OCI-M2 (cell line): ENCODE measurements around the gene TMA7B.
"Not testable (repeated sequence)": the region's sequence is repeated elsewhere in the genome, so short reads cannot be mapped to it uniquely, and the experiment has no call there.

Experiments used
- DNase-seq: peaks from one replicate; lab custom pipeline; 2025; ENCODE audit not compliant: unreplicated experiment; lab: John Stamatoyannopoulos, UW

TMA7B gene

GRCh38 chr22:39951603-39952293 is 8.4 kb upstream of the TMA7B start:
- not testable (repeated sequence) for DNase-seq

- DNase-seq: no peak
Observed at GRCh38 chr22:39952347-39952746, 7.8 kb upstream of the TMA7B start.

- DNase-seq: no peak
Observed at GRCh38 chr22:39953101-39953500, 7.1 kb upstream of the TMA7B start.

GRCh38 chr22:39954584-39955055 is 5.6 kb upstream of the TMA7B start:
- no peak for DNase-seq

- no peak for DNase-seq
Observed at GRCh38 chr22:39955675-39956074, 4.5 kb upstream of the TMA7B start.

GRCh38 chr22:39956932-39957664 is 3.1 kb upstream of the TMA7B start:
- DNase-seq: no peak

GRCh38 chr22:39958009-39958711 is 2.0 kb upstream of the TMA7B start:
- DNase-seq: no peak

GRCh38 chr22:39958949-39959639 is 1.1 kb upstream of the TMA7B start:
- DNase-seq: no peak

GRCh38 chr22:39960791-39961746 is 872 bp downstream of the TMA7B start:
- no peak for DNase-seq

GRCh38 chr22:39962071-39962470 is 1.9 kb downstream of the TMA7B start:
- DNase-seq: no peak

- DNase-seq: no peak
Observed at GRCh38 chr22:39965748-39966147, 5.6 kb downstream of the TMA7B start.

GRCh38 chr22:39966470-39966869 is 6.3 kb downstream of the TMA7B start:
- no peak for DNase-seq

- no peak for DNase-seq
Observed at GRCh38 chr22:39967103-39967829, 7.1 kb downstream of the TMA7B start.

GRCh38 chr22:39967996-39968972 is 8.1 kb downstream of the TMA7B start:
- no peak for DNase-seq

GRCh38 chr22:39970742-39971141 is 10.5 kb downstream of the TMA7B start:
- DNase-seq: no peak

- no peak for DNase-seq
Observed at GRCh38 chr22:39972641-39973040, 12.4 kb downstream of the TMA7B start.

GRCh38 chr22:39973656-39974055 is 13.5 kb downstream of the TMA7B start:
- DNase-seq: no peak

GRCh38 chr22:39974065-39974464 is 13.9 kb downstream of the TMA7B start:
- no peak for DNase-seq
